HepG2 (cell line): ENCODE measurements around the gene CAPN10. TPM values are rescaled to one million over a fixed set of nuclear protein-coding genes. Genes with fewer than 3 reads are reported as not detected.
A peak's percentile ranks its signal among the peaks of the same experiment; 100 is the strongest.

ENCODE experiments used
- AGO2 ChIP-seq: fragments of 200-400 bp; formaldehyde crosslinking; optimal IDR thresholded peaks from 2 replicates; pipeline ENCODE3; 2017; ENCODE audit warnings: mild to moderate bottlenecking, low read depth, low read length, moderate library complexity
- FLYWCH1 ChIP-seq: sonication (generic); formaldehyde crosslinking; IDR thresholded peaks from 2 replicates; pipeline ENCODE4 v1.8.1; 2023; ENCODE audit warnings: mild to moderate bottlenecking, missing genetic modification reagents
- FOXO1 ChIP-seq: sonication (generic); formaldehyde crosslinking; IDR thresholded peaks from 2 replicates; pipeline ENCODE4 v1.4.0; 2020; ENCODE audit warnings: missing genetic modification reagents
- GLI4 ChIP-seq: sonication (generic); formaldehyde crosslinking; IDR thresholded peaks from 2 replicates; pipeline ENCODE4 v1.5.1; 2020; ENCODE audit warnings: missing genetic modification reagents, mild to moderate bottlenecking, moderate library complexity, borderline replicate concordance
- HIVEP1 ChIP-seq: sonication (generic); formaldehyde crosslinking; IDR thresholded peaks from 2 replicates; pipeline ENCODE4 v1.4.0; 2020; ENCODE audit warnings: mild to moderate bottlenecking, missing genetic modification reagents
- PAX8 ChIP-seq: sonication (generic); formaldehyde crosslinking; IDR thresholded peaks from 2 replicates; pipeline ENCODE4 v1.8.0; 2022; ENCODE audit warnings: mild to moderate bottlenecking, missing genetic modification reagents, borderline replicate concordance
- SETDB1 ChIP-seq: sonication (generic); formaldehyde crosslinking; IDR thresholded peaks from 2 replicates; pipeline ENCODE4 v1.5.1; 2020; ENCODE audit warnings: missing genetic modification reagents, mild to moderate bottlenecking, borderline replicate concordance
- SKI ChIP-seq: fragments of 450-650 bp; IDR thresholded peaks from one replicate; pipeline ENCODE4 v1.6.1; 2018; ENCODE audit warnings: mild to moderate bottlenecking; ENCODE audit not compliant: partially characterized antibody
- SMC3 ChIP-seq: IDR thresholded peaks from 2 replicates; pipeline ENCODE4 v1.6.1; 2011; ENCODE audit warnings: low read length, improper control_type of control experiment
- ZBTB7B ChIP-seq: sonication (generic); formaldehyde crosslinking; IDR thresholded peaks from 2 replicates; pipeline ENCODE4 v1.4.0; 2020; ENCODE audit warnings: missing genetic modification reagents
- ZC3H13 ChIP-seq: sonication (generic); formaldehyde crosslinking; IDR thresholded peaks from 2 replicates; pipeline ENCODE4 v1.8.1; 2023; ENCODE audit warnings: mild to moderate bottlenecking, missing genetic modification reagents, moderate library complexity
- ZNF143 ChIP-seq: sonication (generic); formaldehyde crosslinking; IDR thresholded peaks from 2 replicates; pipeline ENCODE4 v1.4.0; 2020; ENCODE audit warnings: missing genetic modification reagents
- ZNF260 ChIP-seq: sonication (generic); formaldehyde crosslinking; IDR thresholded peaks from 2 replicates; pipeline ENCODE4 v1.4.0; 2020; ENCODE audit warnings: missing genetic modification reagents, low read depth, mild to moderate bottlenecking, borderline replicate concordance
- ZNF367 ChIP-seq: sonication (generic); formaldehyde crosslinking; IDR thresholded peaks from 2 replicates; pipeline ENCODE4 v1.4.0; 2020; ENCODE audit warnings: missing genetic modification reagents, borderline replicate concordance
- ZNF382 ChIP-seq: sonication (generic); formaldehyde crosslinking; IDR thresholded peaks from 2 replicates; pipeline ENCODE4 v1.5.0; 2020; ENCODE audit warnings: missing genetic modification reagents, mild to moderate bottlenecking, borderline replicate concordance
- ZNF446 ChIP-seq: sonication (generic); formaldehyde crosslinking; IDR thresholded peaks from 2 replicates; pipeline ENCODE4 v1.5.0; 2020; ENCODE audit warnings: mild to moderate bottlenecking, missing genetic modification reagents
- ZNF546 ChIP-seq: sonication (generic); formaldehyde crosslinking; conservative IDR thresholded peaks from 2 replicates; pipeline ENCODE4 v1.8.1; 2023; ENCODE audit warnings: mild to moderate bottlenecking, missing genetic modification reagents
- ZNF577 ChIP-seq: sonication (generic); formaldehyde crosslinking; IDR thresholded peaks from 2 replicates; pipeline ENCODE4 v1.4.0; 2020; ENCODE audit warnings: mild to moderate bottlenecking, low read depth, missing genetic modification reagents, borderline replicate concordance
- ZNF597 ChIP-seq: sonication (generic); formaldehyde crosslinking; IDR thresholded peaks from 2 replicates; pipeline ENCODE4 v1.5.0; 2020; ENCODE audit warnings: missing genetic modification reagents
- ZNF747 ChIP-seq: sonication (generic); formaldehyde crosslinking; IDR thresholded peaks from 2 replicates; pipeline ENCODE4 v1.8.1; 2023; ENCODE audit warnings: missing genetic modification reagents, mild to moderate bottlenecking, borderline replicate concordance
- ZNF770 ChIP-seq: sonication (generic); formaldehyde crosslinking; IDR thresholded peaks from 2 replicates; pipeline ENCODE4 v1.5.0; 2020; ENCODE audit warnings: mild to moderate bottlenecking, missing genetic modification reagents
- ZNF772 ChIP-seq: sonication (generic); formaldehyde crosslinking; IDR thresholded peaks from 2 replicates; pipeline ENCODE4 v1.5.0; 2020; ENCODE audit warnings: mild to moderate bottlenecking, missing genetic modification reagents
- ZNF776 ChIP-seq: sonication (generic); formaldehyde crosslinking; IDR thresholded peaks from 2 replicates; pipeline ENCODE4 v1.4.0; 2020; ENCODE audit warnings: mild to moderate bottlenecking, missing genetic modification reagents
- polyA plus RNA-seq, 8 experiments: library from polyadenylated mRNA; depleted of rRNA in 3 of 8; stranded (reverse) in 7 of 8; unstranded in 1 of 8; fragments of >200 nt; fragmentation: Illumina TruSeq in 4 of 8; extraction: Trizol in 4 of 8; gene quantifications; 2 replicates each; pipeline versions ENCODE4 v1.2.1 to v1.2.3, GENCODE V29; 2011 to 2016; ENCODE audit warnings: low read depth in 4 of 8, missing spikeins in 1 of 8, mixed read lengths in 1 of 8; ENCODE audit not compliant: insufficient read depth in 1 of 8
- total RNA-seq, 5 experiments: library from RNA; depleted of rRNA; stranded (reverse); fragments of >200 nt; fragmentation: Illumina TruSeq; extraction: Trizol; gene quantifications; 2 replicates each; pipeline ENCODE4 v1.2.3, GENCODE V29; 2016; ENCODE audit warnings: low read depth in 1 of 5
- TF ChIP-seq, protein P1 (sequence below): sonication (generic); formaldehyde crosslinking; IDR thresholded peaks from 2 replicates; pipeline ENCODE4 v1.5.1; 2020; ENCODE audit warnings: missing genetic modification reagents, mild to moderate bottlenecking, borderline replicate concordance
- TF ChIP-seq, protein P2 (sequence below): IDR thresholded peaks from 2 replicates; pipeline ENCODE4 v1.6.1; 2016; ENCODE audit warnings: low read depth, borderline replicate concordance

CAPN10 gene
- total and polyA plus RNA-seq, 2 of the 13 experiments (the other 11 are each of a cell fraction or from before 2014, with no cell fraction given), result 27.6 to 32.4 TPM

DNA sequence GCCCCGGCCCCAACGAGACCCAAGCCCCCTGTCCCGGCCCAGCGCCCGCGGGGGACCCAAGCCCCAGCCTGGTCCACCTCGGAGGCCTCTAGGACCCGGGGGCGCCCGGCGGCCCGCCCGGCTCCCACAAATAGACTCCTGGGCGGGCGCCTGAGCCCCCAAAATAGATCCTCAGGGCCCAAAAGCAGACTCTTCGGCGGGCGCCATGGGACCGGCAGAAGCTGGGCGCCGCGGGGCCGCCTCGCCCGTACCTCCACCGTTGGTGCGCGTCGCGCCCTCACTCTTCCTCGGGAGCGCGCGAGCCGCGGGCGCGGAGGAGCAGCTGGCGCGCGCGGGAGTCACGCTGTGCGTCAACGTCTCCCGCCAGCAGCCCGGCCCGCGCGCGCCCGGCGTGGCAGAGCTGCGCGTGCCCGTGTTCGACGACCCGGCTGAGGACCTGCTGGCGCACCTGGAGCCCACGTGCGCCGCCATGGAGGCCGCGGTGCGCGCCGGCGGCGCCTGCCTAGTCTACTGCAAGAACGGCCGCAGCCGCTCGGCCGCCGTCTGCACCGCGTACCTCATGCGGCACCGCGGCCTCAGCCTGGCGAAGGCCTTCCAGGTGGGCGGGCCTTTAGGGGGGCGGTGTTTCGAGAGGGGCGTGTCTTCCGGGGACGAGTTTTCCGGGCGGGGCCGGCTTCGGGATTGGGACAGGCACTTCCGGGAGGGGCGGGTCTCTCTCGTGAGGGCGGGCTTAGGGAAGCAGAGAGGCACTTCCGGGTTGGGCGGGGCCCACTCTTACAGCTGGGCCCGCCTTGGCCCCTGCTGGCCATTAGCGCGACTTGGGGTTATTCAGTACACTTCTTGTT lies 25.8 kb upstream of the CAPN10 start (continued):
- TF ChIP-seq ZNF597 (CRISPR knock-in tag) (no peak), ZNF260 (CRISPR knock-in tag) (no peak), ZBTB7B (CRISPR knock-in tag) (peak; percentile 18; the same call in 1 of the 2 replicates), ZNF747 (CRISPR knock-in tag) (peak; percentile 46), ZNF770 (CRISPR knock-in tag) (peak; percentile 62), HIVEP1 (no peak), PAX8 (no peak), SKI (peak; percentile 79), AGO2 (peak; percentile 99), FLYWCH1 (0 out of 2 replicates have a peak, but pooled peaks have one; percentile 95), ZNF143 (CRISPR knock-in tag) (peak; percentile 12; the same call in 1 of the 2 replicates), ZNF546 (CRISPR knock-in tag) (peak; percentile 98), ZNF382 (CRISPR knock-in tag) (no peak), FOXO1 (CRISPR knock-in tag) (no peak), ZNF367 (CRISPR knock-in tag) (peak; percentile 55; the same call in 1 of the 2 replicates), ZNF577 (CRISPR knock-in tag) (no peak), SETDB1 (CRISPR knock-in tag) (no peak), GLI4 (peak; percentile 87; the same call in 1 of the 2 replicates), ZNF446 (CRISPR knock-in tag) (peak; percentile 86; the same call in 1 of the 2 replicates), SMC3 (no peak), ZC3H13 (CRISPR knock-in tag) (no peak; the same call in 1 of the 2 replicates), ZNF776 (CRISPR knock-in tag) (peak; percentile 92; the same call in 1 of the 2 replicates), ZNF772 (CRISPR knock-in tag) (peak; percentile 70; the same call in 1 of the 2 replicates)
- TF ChIP-seq, protein P1, sequence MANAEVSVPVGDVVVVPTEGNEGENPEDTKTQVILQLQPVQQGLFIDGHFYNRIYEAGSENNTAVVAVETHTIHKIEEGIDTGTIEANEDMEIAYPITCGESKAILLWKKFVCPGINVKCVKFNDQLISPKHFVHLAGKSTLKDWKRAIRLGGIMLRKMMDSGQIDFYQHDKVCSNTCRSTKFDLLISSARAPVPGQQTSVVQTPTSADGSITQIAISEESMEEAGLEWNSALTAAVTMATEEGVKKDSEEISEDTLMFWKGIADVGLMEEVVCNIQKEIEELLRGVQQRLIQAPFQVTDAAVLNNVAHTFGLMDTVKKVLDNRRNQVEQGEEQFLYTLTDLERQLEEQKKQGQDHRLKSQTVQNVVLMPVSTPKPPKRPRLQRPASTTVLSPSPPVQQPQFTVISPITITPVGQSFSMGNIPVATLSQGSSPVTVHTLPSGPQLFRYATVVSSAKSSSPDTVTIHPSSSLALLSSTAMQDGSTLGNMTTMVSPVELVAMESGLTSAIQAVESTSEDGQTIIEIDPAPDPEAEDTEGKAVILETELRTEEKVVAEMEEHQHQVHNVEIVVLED (CRISPR knock-in tag), result peak; percentile 76
- TF ChIP-seq, protein P2, sequence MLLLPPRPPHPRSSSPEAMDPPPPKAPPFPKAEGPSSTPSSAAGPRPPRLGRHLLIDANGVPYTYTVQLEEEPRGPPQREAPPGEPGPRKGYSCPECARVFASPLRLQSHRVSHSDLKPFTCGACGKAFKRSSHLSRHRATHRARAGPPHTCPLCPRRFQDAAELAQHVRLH (CRISPR knock-in tag), result peak; percentile 43; the same call in 1 of the 2 replicates
